Stomach smooth muscle (tissue), 2 donors: ENCODE measurements around the gene CAPN1.
"Not testable (repeated sequence)": the region's sequence is repeated elsewhere in the genome, so short reads cannot be mapped to it uniquely, and the experiment has no call there.

Source experiments
- H3K27ac ChIP-seq: one replicate; pipeline ENCODE4 v1.7.0; 2013; ENCODE audit warnings: mild to moderate bottlenecking, low read length, inconsistent platforms
- H3K27me3 ChIP-seq, 2 donors: one replicate each; pipeline ENCODE4 v1.7.0; 2013; ENCODE audit warnings: low read length in 2 of 2; ENCODE audit not compliant: insufficient read depth in 2 of 2, control insufficient read depth in 1 of 2
- H3K36me3 ChIP-seq, 2 donors: one replicate each; pipeline ENCODE4 v1.7.0; 2013; ENCODE audit warnings: low read length in 2 of 2; ENCODE audit not compliant: control insufficient read depth in 2 of 2, insufficient read depth in 2 of 2
- H3K4me1 ChIP-seq: one replicate; pipeline ENCODE4 v1.7.0; 2013; ENCODE audit warnings: low read length; ENCODE audit not compliant: control insufficient read depth, insufficient read depth
- H3K4me3 ChIP-seq, 2 donors: one replicate each; pipeline ENCODE4 v1.7.0; 2013; ENCODE audit warnings: low read length in 2 of 2
- H3K9ac ChIP-seq, 2 donors: one replicate each; pipeline ENCODE4 v1.7.0; 2013; ENCODE audit warnings: low read length in 2 of 2, mild to moderate bottlenecking in 1 of 2
- H3K9me3 ChIP-seq, 2 donors: one replicate each; pipeline ENCODE4 v1.7.0; 2013; ENCODE audit warnings: low read length in 2 of 2; ENCODE audit not compliant: control insufficient read depth in 2 of 2
- donor health status: healthy.
- donor health status: Pancreatic carcinoma.

The CAPN1 gene

DNA sequence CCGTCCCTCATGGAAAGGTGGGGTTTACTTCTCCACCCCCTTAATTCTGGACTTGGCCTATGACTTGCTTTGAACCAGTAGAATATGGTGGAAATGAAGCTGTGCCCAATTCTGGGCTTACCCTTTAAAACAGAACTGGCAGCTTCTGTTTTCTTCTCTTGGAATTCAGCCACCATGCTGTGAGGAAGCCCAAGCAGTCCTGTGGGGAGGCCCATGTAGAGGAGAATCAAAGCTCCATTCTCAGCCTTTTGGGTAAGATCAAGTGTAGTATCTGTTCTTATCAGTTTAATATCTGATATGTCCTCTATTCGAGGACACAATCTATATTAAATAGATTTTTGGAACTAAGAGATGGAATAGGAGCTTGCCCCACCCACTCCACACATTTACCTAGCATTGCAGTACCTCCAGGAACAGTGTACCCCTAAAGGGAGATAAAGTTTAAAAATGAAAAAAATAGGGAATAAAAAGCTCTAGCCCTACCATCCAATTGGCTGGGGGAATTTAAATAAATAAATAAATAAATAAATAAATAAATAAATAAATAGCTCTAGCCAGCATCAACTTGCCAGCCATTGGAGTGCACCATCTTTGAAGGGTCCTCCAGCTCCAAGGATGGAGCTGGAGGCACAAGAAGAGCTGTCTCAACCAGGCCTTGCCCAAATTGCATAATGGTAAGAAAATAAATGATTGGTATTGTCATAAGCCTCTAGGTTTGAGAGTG is 34.2 kb upstream of the CAPN1 start:
- Histone ChIP-seq H3K9ac (no peak overlapping the region), H3K9me3 (no peaks in the 10 kb centered on the region), H3K36me3 (no peaks in the 10 kb centered on the region), H3K4me3 (no peak overlapping the region), H3K4me1 (peaks cover 5% of the 10 kb centered on the region), H3K27ac (no peak overlapping the region), H3K27me3 (peaks cover 2 to 4% of the 10 kb centered on the region in 2 donors)

DNA sequence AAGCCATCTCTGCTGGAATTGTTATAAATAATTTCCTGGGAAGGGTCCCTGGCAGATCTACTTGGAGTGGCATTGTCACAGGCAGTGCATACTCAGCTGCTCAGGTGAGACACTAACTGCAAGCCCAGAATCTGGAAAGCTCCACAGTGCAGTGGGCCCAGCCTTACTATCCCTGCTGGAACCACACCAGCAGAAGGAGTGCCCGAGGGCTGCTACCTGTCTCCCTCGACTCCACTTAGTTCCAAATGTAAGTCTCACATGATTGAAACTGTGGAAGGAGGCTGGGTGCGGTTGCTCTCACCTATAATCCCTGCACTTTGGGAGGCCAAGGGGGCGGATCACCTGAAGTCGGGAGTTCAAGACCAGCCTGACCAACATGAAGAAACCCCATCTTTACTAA is 33.1 kb upstream of the CAPN1 start:
- no peaks in the 10 kb centered on the region for H3K9me3 ChIP-seq
- peaks cover 2 to 4% of the 10 kb centered on the region in 2 donors for H3K27me3 ChIP-seq
- no peak overlapping the region for H3K27ac ChIP-seq

DNA sequence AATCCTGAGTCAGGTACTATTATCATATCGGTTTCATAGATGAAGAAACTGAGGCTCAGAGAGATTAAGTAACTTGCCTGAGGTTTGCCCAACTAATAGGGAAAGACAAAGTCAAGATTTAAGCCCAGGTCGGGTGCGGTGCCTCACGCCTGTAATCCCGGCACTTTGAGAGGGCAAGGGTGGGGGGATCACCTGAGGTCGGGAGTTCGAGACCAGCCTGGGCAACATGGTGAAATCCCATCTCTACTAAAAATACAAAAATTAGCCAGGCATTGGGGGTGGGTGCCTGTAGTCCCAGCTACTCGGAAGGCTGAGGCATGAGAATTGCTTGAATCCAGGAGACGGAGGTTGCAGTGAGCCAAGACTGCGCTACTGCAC is 31.6 kb upstream of the CAPN1 start:
- H3K36me3 ChIP-seq, H3K27ac ChIP-seq, H3K4me3 ChIP-seq, H3K9ac ChIP-seq, H3K9me3 ChIP-seq, H3K4me1 ChIP-seq, H3K27me3 ChIP-seq: not testable (repeated sequence)

More for the DNA sequence above, 33.1 kb upstream of the CAPN1 start:
- H3K36me3 ChIP-seq = no peaks in the 10 kb centered on the region
- H3K4me1 ChIP-seq = peaks cover 5% of the 10 kb centered on the region
- H3K9ac ChIP-seq = no peak overlapping the region
- no peak overlapping the region for H3K4me3 ChIP-seq

DNA sequence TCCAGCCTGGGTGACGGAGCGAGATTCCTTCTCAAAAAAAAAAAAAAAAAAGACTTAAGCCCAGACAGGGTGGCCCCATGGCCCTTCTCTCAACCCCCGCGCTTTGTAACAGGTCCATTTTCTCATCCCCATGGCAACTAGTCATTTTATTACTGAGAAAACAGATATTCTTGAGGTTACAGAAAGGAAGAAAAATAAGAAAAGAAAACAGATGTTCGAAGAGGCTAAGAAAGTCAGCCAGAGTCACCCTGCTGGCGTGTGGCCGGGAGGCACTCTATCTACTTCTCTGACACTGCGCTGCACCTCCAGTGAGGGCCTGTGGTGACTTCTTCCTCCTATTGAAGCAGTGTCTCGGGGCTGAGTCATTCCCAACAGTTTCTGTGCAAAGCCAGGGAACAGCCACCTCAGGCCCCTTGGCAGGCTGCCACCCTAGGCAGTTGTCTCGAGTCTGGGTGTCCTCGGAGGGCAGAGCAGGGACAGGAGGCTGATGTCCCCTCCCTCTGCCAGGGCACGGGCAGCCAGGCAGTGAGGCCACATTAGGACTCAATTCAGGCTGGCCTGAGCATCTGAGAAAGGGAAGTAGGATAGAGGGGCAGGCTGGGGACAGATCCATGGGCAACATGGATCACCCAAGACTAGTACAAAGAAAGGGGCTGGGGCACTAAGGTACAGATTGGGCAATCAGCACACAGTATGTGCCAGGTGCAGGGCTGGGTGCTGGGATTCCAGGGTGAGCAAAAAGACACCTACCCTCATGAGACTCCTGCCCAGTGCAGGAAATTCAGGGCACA is 31.0 kb upstream of the CAPN1 start:
- peaks cover 5% of the 10 kb centered on the region for H3K4me1 ChIP-seq
- H3K9me3 ChIP-seq = no peaks in the 10 kb centered on the region
- H3K27me3 ChIP-seq = peaks cover 2 to 4% of the 10 kb centered on the region in 2 donors
- no peak overlapping the region for H3K4me3 ChIP-seq
- H3K27ac ChIP-seq = no peak overlapping the region
- no peak overlapping the region for H3K9ac ChIP-seq
- no peaks in the 10 kb centered on the region for H3K36me3 ChIP-seq

DNA sequence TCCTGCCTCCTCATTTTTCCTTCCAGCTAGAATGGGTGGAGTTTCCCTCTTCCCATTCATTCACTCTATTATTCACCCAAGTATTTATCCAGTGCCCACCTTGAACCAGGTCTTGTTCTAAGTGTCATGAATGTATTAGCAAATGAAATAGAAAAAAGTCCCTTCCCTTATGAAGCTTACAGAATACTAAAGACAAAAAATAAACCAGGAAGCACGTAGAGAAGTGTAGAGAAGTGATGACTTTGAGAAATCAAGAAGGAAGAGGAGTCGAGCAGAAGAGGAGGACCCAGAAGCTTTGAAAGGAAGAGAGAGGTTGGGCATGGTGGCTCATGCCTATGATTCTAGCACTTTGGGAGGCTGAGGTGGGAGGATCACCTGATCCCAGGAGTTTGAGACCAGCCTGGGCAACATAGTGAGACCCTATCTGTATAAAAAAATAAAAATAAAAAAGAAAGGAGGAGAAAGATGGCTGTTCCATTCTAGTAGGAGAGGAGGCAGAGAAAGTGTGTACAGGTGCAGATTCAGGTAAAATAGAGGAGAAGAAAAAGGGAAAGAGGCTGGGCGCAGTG is 30.3 kb upstream of the CAPN1 start:
- H3K27me3 ChIP-seq = peaks cover 2 to 3% of the 10 kb centered on the region in 2 donors
- no peak overlapping the region for H3K9ac ChIP-seq
- H3K27ac ChIP-seq = no peak overlapping the region
- H3K4me3 ChIP-seq = no peak overlapping the region
- no peaks in the 10 kb centered on the region for H3K36me3 ChIP-seq
- peaks cover 5% of the 10 kb centered on the region for H3K4me1 ChIP-seq
- H3K9me3 ChIP-seq = no peaks in the 10 kb centered on the region

DNA sequence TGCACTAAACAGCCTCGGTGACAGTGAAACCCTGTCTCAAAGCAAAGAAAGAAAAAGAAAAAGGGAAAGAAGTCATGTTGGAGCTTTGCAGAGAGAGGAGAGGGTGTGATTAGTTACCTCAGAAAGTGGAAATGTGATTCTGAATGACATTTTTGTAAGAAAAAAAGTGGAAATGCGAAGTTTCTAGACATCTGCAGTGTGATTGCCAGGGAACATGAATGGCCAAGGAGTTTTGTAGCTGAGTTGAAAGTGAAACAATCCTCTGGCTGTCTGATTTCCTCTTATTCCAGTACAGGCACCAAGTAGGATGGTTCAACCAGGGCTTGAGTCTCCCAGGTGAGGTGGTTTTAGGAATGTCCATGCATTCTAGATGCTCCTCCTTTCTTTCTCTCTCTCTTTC is 29.6 kb upstream of the CAPN1 start:
- Histone ChIP-seq H3K27me3 (no peaks in the 10 kb centered on the region), H3K9me3 (no peaks in the 10 kb centered on the region), H3K27ac (no peak overlapping the region), H3K4me3 (no peak overlapping the region), H3K36me3 (no peaks in the 10 kb centered on the region), H3K9ac (no peak overlapping the region), H3K4me1 (peaks cover 5% of the 10 kb centered on the region)

DNA sequence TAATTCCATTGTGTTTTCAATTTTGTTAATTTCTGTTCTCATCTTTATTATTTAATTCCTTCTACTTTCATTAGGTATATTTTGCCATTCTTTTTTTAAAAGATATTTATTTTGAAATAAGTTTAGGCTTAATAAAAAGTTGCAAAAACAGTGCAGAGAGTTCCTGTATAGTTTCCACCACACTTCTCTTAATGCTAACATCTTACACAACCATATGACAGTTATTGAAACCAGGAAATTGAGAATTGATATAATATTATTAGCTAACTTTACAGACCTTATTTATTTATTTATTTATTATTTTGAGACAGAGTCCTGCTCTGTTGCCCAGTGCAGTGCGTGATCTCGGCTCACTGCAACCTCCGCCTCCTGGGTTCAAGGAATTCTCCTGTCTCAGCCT is 25.5 kb upstream of the CAPN1 start:
- H3K4me3 ChIP-seq = no peak overlapping the region
- no peak overlapping the region for H3K27ac ChIP-seq
- H3K36me3 ChIP-seq = no peaks in the 10 kb centered on the region
- H3K27me3 ChIP-seq = no peaks in the 10 kb centered on the region
- H3K9ac ChIP-seq = no peak overlapping the region
- no peaks in the 10 kb centered on the region for H3K4me1 ChIP-seq
- H3K9me3 ChIP-seq = no peaks in the 10 kb centered on the region

DNA sequence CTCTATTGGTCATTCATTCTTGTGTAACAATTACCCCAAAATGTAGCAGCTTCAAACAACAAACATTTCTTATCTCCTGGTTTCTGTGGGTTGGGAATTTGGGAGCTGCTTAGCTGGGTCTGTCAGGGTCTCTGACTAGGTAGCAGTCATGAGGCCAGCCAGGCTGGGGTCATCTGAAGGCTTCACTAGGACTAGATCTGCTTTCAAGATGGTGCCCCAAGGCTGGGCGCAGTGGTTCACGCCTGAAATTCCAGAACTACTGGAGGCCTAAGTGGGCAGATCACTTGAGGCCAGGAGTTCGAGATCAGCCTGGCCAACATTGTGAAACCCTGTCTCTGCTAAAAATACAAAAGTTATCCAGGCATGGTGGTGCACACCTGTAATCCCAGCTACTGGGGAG is 24.8 kb upstream of the CAPN1 start:
- Histone ChIP-seq H3K4me1 (no peaks in the 10 kb centered on the region), H3K9ac (no peak overlapping the region), H3K9me3 (no peaks in the 10 kb centered on the region), H3K36me3 (no peaks in the 10 kb centered on the region), H3K27me3 (no peaks in the 10 kb centered on the region), H3K4me3 (no peak overlapping the region), H3K27ac (no peak overlapping the region)

DNA sequence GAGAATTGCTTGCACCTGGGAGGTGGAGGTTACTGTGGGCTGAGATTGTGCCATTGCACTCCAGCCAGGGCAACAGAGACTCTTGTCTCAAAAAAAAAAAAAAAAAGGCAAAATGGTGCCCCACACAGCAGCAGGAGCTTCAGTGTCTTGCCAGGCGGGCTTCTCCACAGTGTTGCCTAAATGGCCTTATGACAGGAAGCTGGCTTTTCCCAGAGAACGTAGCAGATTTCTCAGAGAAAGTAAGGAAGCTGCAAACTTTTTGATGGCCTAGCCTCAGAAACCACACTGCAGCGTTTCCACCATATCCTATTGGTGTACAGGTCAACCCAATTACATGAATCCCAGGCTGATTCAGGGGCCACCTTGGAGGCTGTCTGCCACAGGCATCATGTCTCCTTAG is 24.4 kb upstream of the CAPN1 start:
- Histone ChIP-seq H3K36me3 (no peaks in the 10 kb centered on the region), H3K27me3 (no peaks in the 10 kb centered on the region), H3K9ac (no peak overlapping the region), H3K9me3 (no peaks in the 10 kb centered on the region), H3K4me1 (no peaks in the 10 kb centered on the region), H3K27ac (no peak overlapping the region), H3K4me3 (no peak overlapping the region)

DNA sequence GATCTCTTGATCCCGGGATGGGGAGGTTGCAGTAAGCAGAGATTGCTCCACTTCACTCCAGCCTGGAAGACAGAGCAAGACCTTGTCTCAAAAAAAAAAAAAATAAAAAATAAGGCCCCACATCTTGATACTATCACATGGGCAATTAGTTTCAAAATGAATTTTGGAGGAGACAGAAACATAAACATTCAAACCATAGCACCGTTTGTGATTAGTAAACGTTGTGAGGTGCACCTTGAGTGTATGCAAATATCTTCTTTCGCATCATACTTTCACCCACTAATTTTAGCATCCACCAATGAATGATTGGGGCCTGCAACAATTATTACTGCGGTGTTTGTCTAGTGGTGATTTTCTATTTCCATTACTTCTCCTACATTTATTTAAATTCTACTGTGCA is 22.7 kb upstream of the CAPN1 start:
- no peak overlapping the region for H3K27ac ChIP-seq
- H3K27me3 ChIP-seq = no peaks in the 10 kb centered on the region
- no peaks in the 10 kb centered on the region for H3K36me3 ChIP-seq
- H3K9me3 ChIP-seq = no peaks in the 10 kb centered on the region
- no peaks in the 10 kb centered on the region for H3K4me1 ChIP-seq
- H3K4me3 ChIP-seq = no peak overlapping the region
- H3K9ac ChIP-seq = no peak overlapping the region

DNA sequence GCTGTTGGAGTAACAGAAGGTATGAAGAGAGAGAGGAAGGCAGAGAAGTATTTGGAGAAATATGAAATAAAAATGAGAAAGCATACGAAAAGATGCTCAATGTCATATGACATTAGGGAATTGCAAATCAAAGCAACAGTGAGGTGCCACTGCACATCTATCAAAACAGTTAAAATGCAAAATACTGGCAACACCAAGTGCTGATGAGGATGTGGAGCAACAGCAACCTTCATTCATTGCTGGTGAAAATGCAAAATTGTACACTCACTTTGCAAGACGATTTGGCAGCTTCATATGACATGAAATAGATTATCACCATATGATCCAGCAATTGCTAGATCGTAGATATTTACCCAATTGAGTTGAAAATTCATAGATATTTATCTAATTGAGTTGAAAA is 21.1 kb upstream of the CAPN1 start:
- no peak overlapping the region for H3K9ac ChIP-seq
- no peaks in the 10 kb centered on the region for H3K9me3 ChIP-seq
- no peaks in the 10 kb centered on the region for H3K36me3 ChIP-seq
- no peak overlapping the region for H3K4me3 ChIP-seq
- no peak overlapping the region for H3K27ac ChIP-seq
- no peaks in the 10 kb centered on the region for H3K27me3 ChIP-seq
- H3K4me1 ChIP-seq = no peaks in the 10 kb centered on the region
